ENCODE measurements around the gene CRELD2. TPM values are rescaled to one million over a fixed set of nuclear protein-coding genes. Genes with fewer than 3 reads are reported as not detected.

Gene CRELD2
- total and polyA plus RNA-seq, 2 experiments from 2014 or later: 35.7 to 47.7 TPM

DNA sequence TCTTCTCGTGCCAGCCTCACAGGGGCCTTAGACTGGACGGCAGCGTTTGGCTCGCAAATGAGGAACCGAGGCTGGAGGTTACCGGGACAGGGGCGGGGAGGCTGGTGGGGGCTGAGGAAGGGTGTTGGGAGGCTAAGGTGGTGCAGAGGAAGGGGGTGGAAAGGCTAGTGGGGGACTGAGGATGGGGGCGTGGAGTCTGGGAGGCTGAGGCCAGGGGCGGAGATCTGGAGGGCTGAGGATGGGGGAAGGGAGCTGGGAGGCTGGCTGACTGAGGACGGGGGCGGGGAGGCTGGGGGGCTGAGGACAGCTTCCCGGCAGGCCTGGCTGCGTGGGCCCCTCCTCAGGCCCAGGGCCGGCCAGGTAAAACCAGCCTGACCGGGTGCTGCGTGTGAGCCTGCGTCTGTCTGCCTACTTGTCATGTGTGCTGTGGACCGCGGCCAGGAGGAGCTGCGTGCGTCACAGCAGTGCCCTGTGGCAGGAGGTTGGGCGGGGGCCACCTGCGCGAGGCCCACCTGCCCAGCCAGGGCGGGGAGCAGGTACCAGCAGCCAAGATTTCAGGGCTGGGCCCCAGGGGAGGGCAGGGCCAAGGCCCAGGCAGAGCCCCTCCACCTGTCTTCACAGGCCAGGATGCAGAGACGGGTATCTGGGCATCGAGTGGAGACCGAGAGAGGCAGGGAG, 32.7 kb downstream of the CRELD2 start:
- H3K36me3 ChIP-seq (ENCODE audit: insufficient read depth): no peaks in the 10 kb centered on the region
- H3K4me3 ChIP-seq: no peak overlapping the region
- H3F3A ChIP-seq (replicated peaks; ENCODE audit: low read depth): no peaks in the 10 kb centered on the region
- H3K27ac Mint-ChIP-seq: no peak overlapping the region
- no peak overlapping the region for H3K4me3 Mint-ChIP-seq
- no peaks in the 10 kb centered on the region for H3K36me3 Mint-ChIP-seq (ENCODE audit: low read depth)
- H3K27me3 Mint-ChIP-seq (ENCODE audit: insufficient read depth, low read depth, poor library complexity): peaks cover 5% of the 10 kb centered on the region
- H3K4me1 ChIP-seq (ENCODE audit: insufficient read depth): peaks cover 10% of the 10 kb centered on the region; the same call in 1 of the 2 replicates
- H3K9me3 Mint-ChIP-seq: no peaks in the 10 kb centered on the region
- H3K4me2 ChIP-seq: no peak overlapping the region
- no peak for DNase-seq (ENCODE audit: low spot score)
- H3K27me3 ChIP-seq (ENCODE audit: insufficient read depth): no peaks in the 10 kb centered on the region
- H3K4me1 Mint-ChIP-seq: peaks cover 13% of the 10 kb centered on the region; the same call in 2 of the 3 replicates
- H3K9me2 ChIP-seq (ENCODE audit: insufficient read depth): no peaks in the 10 kb centered on the region
- no peak overlapping the region for H2AFZ ChIP-seq
- no peak for ATAC-seq
- no peak for TF ChIP-seq ZNF331 (CRISPR knock-in tag; IDR thresholded peaks at IDR 0.05; ENCODE audit: low read depth)
- no peak for TF ChIP-seq JUNB (IDR thresholded peaks at IDR 0.05; ENCODE audit: unreplicated experiment)
- TF ChIP-seq EZH2phosphoT487 (IDR thresholded peaks at IDR 0.05; ENCODE audit: unreplicated experiment): no peak
- no peak for TF ChIP-seq CTCF (conservative IDR thresholded peaks at IDR 0.05; ENCODE audit: low read depth in 2 of 2)
- no peak for TF ChIP-seq STAT1 (IDR thresholded peaks at IDR 0.05; ENCODE audit: unreplicated experiment)
- no peak for TF ChIP-seq CREB1 (CRISPR knock-in tag; IDR thresholded peaks at IDR 0.05; ENCODE audit: low read depth)
- no peak for TF ChIP-seq EZH2 (IDR thresholded peaks at IDR 0.05; ENCODE audit: low read depth, unreplicated experiment)
- TF ChIP-seq, protein P1, sequence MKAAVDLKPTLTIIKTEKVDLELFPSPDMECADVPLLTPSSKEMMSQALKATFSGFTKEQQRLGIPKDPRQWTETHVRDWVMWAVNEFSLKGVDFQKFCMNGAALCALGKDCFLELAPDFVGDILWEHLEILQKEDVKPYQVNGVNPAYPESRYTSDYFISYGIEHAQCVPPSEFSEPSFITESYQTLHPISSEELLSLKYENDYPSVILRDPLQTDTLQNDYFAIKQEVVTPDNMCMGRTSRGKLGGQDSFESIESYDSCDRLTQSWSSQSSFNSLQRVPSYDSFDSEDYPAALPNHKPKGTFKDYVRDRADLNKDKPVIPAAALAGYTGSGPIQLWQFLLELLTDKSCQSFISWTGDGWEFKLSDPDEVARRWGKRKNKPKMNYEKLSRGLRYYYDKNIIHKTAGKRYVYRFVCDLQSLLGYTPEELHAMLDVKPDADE (IDR thresholded peaks at IDR 0.05): no peak
- no peak for TF ChIP-seq ZNF462 (CRISPR knock-in tag; IDR thresholded peaks at IDR 0.05)
- no peak for TF ChIP-seq POLR2AphosphoS5 (IDR thresholded peaks at IDR 0.05; ENCODE audit: low read depth)
- TF ChIP-seq REST (IDR thresholded peaks at IDR 0.05; ENCODE audit: unreplicated experiment): no peak
- TF ChIP-seq ZNF114 (CRISPR knock-in tag; IDR thresholded peaks at IDR 0.05): no peak
- no peak for TF ChIP-seq NANOG (IDR thresholded peaks at IDR 0.05; ENCODE audit: borderline replicate concordance)
- H4K20me1 ChIP-seq (replicated peaks; ENCODE audit: insufficient read depth): no peaks in the 10 kb centered on the region
- H3K27ac ChIP-seq (ENCODE audit: low read depth): no peak overlapping the region
- no peaks in the 10 kb centered on the region for H3K79me2 ChIP-seq (replicated peaks; ENCODE audit: insufficient read depth)

Measured in GM23338 (cell line).